Testis (tissue), 3 donors: ENCODE measurements around the gene BNIP2. TPM values are rescaled to one million over a fixed set of nuclear protein-coding genes. Genes with fewer than 3 reads are reported as not detected.

Source experiments
- DNase-seq: peaks from one replicate; pipeline ENCODE4 v3.0.0-alpha.2; 2019
- H3K27ac ChIP-seq, 2 donors: fragments of 200-600 bp; sonication (generic); one replicate each; pipeline ENCODE4 v1.5.1; 2019
- H3K27me3 ChIP-seq: fragments of 200-600 bp; sonication (generic); one replicate; pipeline ENCODE4 v1.5.1; 2019
- H3K36me3 ChIP-seq: fragments of 200-600 bp; sonication (generic); one replicate; pipeline ENCODE4 v1.5.1; 2017; ENCODE audit warnings: low read depth; ENCODE audit errors: missing control alignments
- H3K4me1 ChIP-seq: fragments of 200-600 bp; sonication (generic); one replicate; pipeline ENCODE4 v1.5.1; 2019
- H3K4me3 ChIP-seq, 2 donors: fragments of 200-600 bp; sonication (generic); one replicate each; pipeline ENCODE4 v1.5.1; 2017 to 2019
- H3K9me3 ChIP-seq: fragments of 200-600 bp; sonication (generic); one replicate; pipeline ENCODE4 v1.5.1; 2017
- CTCF ChIP-seq, 3 experiments: fragments of 450-650 bp in 2 of 3; fragments of 200-600 bp in 1 of 3; sonication (generic) in 1 of 3; IDR thresholded peaks; one replicate each; pipeline ENCODE4 v1.5.1; 2016 to 2019; ENCODE audit warnings: antibody characterized with exemption in 3 of 3, mild to moderate bottlenecking in 2 of 3, moderate library complexity in 1 of 3
- POLR2A ChIP-seq: fragments of 450-650 bp; IDR thresholded peaks from one replicate; pipeline ENCODE4 v1.6.1; 2017; ENCODE audit warnings: antibody characterized with exemption, mild to moderate bottlenecking, moderate library complexity
- WGBS, 2 donors: methylation state at CpG; one replicate each; pipeline ENCODE4 v1.1.5; 2018; 5-methylcytosine and 5-hydroxymethylcytosine counted together
- intact Hi-C: fragments of 100-400 bp; cut with DNase I; formaldehyde crosslinking; loops from one replicate; pipeline ENCODE4 v1.15.1; 2023; ENCODE audit warnings: low total_unique reads
- polyA plus RNA-seq: library from polyadenylated mRNA; stranded (reverse); fragments of 350-450 nt; fragmentation: Illumina TruSeq; extraction: RNeasy Lipid Tissue Mini Kit (QIAGEN cat#74804); gene quantifications from one replicate; pipeline ENCODE4 v1.2.3, GENCODE V29; 2014; ENCODE audit warnings: low read depth, low replicate concordance; ENCODE audit not compliant: insufficient read depth
- total RNA-seq, 2 donors: library from RNA; depleted of rRNA; stranded (reverse); fragments of >200 nt; gene quantifications; one replicate each; pipeline ENCODE4 v1.2.3, GENCODE V29; 2016

Gene BNIP2
- total and polyA plus RNA-seq, 3 donors from 2014 or later: 47.9 to 145 (median 133) TPM

- Histone ChIP-seq H3K4me3 (no peak overlapping the region), H3K27me3 (no peaks in the 10 kb centered on the region), H3K27ac (no peak overlapping the region), H3K9me3 (no peaks in the 10 kb centered on the region), H3K4me1 (no peaks in the 10 kb centered on the region), H3K36me3 (no peaks in the 10 kb centered on the region)
- intact Hi-C loops: loop anchor here (10.0 kb wide), 1 partner anchor 601 kb away; no protein-coding TSS in a partner anchor
- TF ChIP-seq POLR2A (no peak), CTCF (IDR thresholded peaks at IDR 0.05) (no peak)
- DNase-seq: no peak
- 79 to 86% methylated on average over 7 of the region's 7 CpGs for WGBS, 2 donors
Observed at GRCh38 chr15:59723687-59724346, 34.7 kb upstream of the BNIP2 start.

- no peak overlapping the region for H3K4me3 ChIP-seq
- TF ChIP-seq POLR2A (no peak), CTCF (IDR thresholded peaks at IDR 0.05) (no peak)
- DNase-seq: no peak
- H3K36me3 ChIP-seq: no peaks in the 10 kb centered on the region
- H3K27me3 ChIP-seq: no peaks in the 10 kb centered on the region
- H3K27ac ChIP-seq: no peak overlapping the region
- no peaks in the 10 kb centered on the region for H3K4me1 ChIP-seq
- intact Hi-C loops: loop anchor here (10.0 kb wide), 1 partner anchor 602 kb away; no protein-coding TSS in a partner anchor
- H3K9me3 ChIP-seq: no peaks in the 10 kb centered on the region
- WGBS, 2 donors: 52 to 60% methylated on average over 7 of the region's 7 CpGs
Observed at GRCh38 chr15:59722476-59722875, 33.4 kb upstream of the BNIP2 start.

GRCh38 chr15:59722037-59722436 is 32.9 kb upstream of the BNIP2 start:
- 70 to 87% methylated on average over 5 to 7 of the region's 7 CpGs for WGBS, 2 donors
- H3K27me3 ChIP-seq: no peaks in the 10 kb centered on the region
- no peak for DNase-seq
- no peaks in the 10 kb centered on the region for H3K36me3 ChIP-seq
- no peaks in the 10 kb centered on the region for H3K4me1 ChIP-seq
- intact Hi-C loops: loop anchor here (10.0 kb wide), 1 partner anchor 603 kb away; no protein-coding TSS in a partner anchor
- no peak overlapping the region for H3K27ac ChIP-seq
- H3K9me3 ChIP-seq: no peaks in the 10 kb centered on the region
- no peak overlapping the region for H3K4me3 ChIP-seq
- TF ChIP-seq CTCF (IDR thresholded peaks at IDR 0.05): no peak
- TF ChIP-seq POLR2A: no peak

- Histone ChIP-seq H3K4me1 (no peaks in the 10 kb centered on the region), H3K27me3 (no peaks in the 10 kb centered on the region), H3K9me3 (no peaks in the 10 kb centered on the region), H3K4me3 (no peak overlapping the region), H3K27ac (no peak overlapping the region), H3K36me3 (no peaks in the 10 kb centered on the region)
- DNase-seq: no peak
- WGBS, 2 donors: 87 to 89% methylated on average over 2 of the region's 2 CpGs
- TF ChIP-seq POLR2A: no peak
- no peak for TF ChIP-seq CTCF (IDR thresholded peaks at IDR 0.05)
- intact Hi-C loops: loop anchor here (10.0 kb wide), 1 partner anchor 603 kb away; no protein-coding TSS in a partner anchor
Observed at GRCh38 chr15:59721411-59721810, 32.3 kb upstream of the BNIP2 start.

GRCh38 chr15:59713177-59713576 is 24.1 kb upstream of the BNIP2 start:
- intact Hi-C loops: no loop called here
- WGBS, 2 donors: 89 to 91% methylated on average over 3 of the region's 3 CpGs

More at GRCh38 chr15:59713177-59713576, 24.1 kb upstream of the BNIP2 start:
- H3K27me3 ChIP-seq: no peaks in the 10 kb centered on the region
- H3K4me3 ChIP-seq: no peak overlapping the region
- no peaks in the 10 kb centered on the region for H3K9me3 ChIP-seq
- DNase-seq: no peak
- no peaks in the 10 kb centered on the region for H3K4me1 ChIP-seq
- H3K27ac ChIP-seq: no peak overlapping the region
- H3K36me3 ChIP-seq: no peaks in the 10 kb centered on the region
- TF ChIP-seq CTCF (IDR thresholded peaks at IDR 0.05) (no peak), POLR2A (no peak)
